K562 (cell line): Measurements from ENCODE around the gene ESRRB. TPM values are rescaled to one million over a fixed set of nuclear protein-coding genes. Genes with fewer than 3 reads are reported as not detected.

Experiments used
- EHMT2 ChIP-seq: fragments of 450-650 bp; IDR thresholded peaks from 2 replicates; pipeline ENCODE4 v1.6.1; 2018; ENCODE audit warnings: antibody characterized with exemption
- FOXK2 ChIP-seq, 2 experiments: fragments of 450-650 bp; IDR thresholded peaks in 1 of 2; conservative IDR thresholded peaks in 1 of 2; 2 replicates each; pipeline ENCODE4 v1.6.1; 2016; ENCODE audit warnings: low read depth in 2 of 2, mild to moderate bottlenecking in 1 of 2
- FOXP1 ChIP-seq: sonication (generic); formaldehyde crosslinking; IDR thresholded peaks from 2 replicates; pipeline ENCODE4 v1.8.0; 2022; ENCODE audit warnings: mild to moderate bottlenecking, missing genetic modification reagents
- HNRNPUL1 ChIP-seq: fragments of 200-400 bp; formaldehyde crosslinking; IDR thresholded peaks from 2 replicates; pipeline ENCODE4 v1.6.1; 2017; ENCODE audit warnings: low read length
- polyA plus RNA-seq, 8 experiments: library from polyadenylated mRNA; depleted of rRNA in 4 of 8; stranded (reverse) in 5 of 8; unstranded in 3 of 8; fragments of >200 nt; fragmentation: Nextera tagmentation in 2 of 8; fragmentation: Illumina TruSeq in 1 of 8; extraction: Ambion mirVana in 2 of 8; extraction: Trizol in 1 of 8; gene quantifications; 2 replicates each; pipeline versions ENCODE4 v1.2.1 to v1.2.3, GENCODE V29; 2011 to 2014; ENCODE audit warnings: inconsistent platforms in 1 of 8, missing spikeins in 1 of 8
- total RNA-seq, 7 experiments: library from RNA; depleted of rRNA in 6 of 7; stranded (reverse); fragments of >200 nt in 6 of 7; fragmentation: Illumina TruSeq in 2 of 7; extraction: Trizol in 2 of 7; gene quantifications; 2 replicates each; pipeline versions ENCODE4 v1.2.1 to v1.2.3, GENCODE V29; 2011 to 2021; ENCODE audit warnings: low replicate concordance in 1 of 7
- TF ChIP-seq, protein P1 (sequence below): fragments of 150-350 bp; conservative IDR thresholded peaks from 2 replicates; pipeline ENCODE4 v1.6.1; 2014; ENCODE audit warnings: low read length
- TF ChIP-seq, protein P2 (sequence below): fragments of 450-650 bp; IDR thresholded peaks from 2 replicates; pipeline ENCODE4 v1.6.1; 2016; ENCODE audit warnings: low read depth

The ESRRB gene
- total and polyA plus RNA-seq, 9 of the 15 experiments (the other 6 are each of a cell fraction or from before 2014, with no cell fraction given) = 3.2 to 24.7 (median 14.5) TPM

DNA sequence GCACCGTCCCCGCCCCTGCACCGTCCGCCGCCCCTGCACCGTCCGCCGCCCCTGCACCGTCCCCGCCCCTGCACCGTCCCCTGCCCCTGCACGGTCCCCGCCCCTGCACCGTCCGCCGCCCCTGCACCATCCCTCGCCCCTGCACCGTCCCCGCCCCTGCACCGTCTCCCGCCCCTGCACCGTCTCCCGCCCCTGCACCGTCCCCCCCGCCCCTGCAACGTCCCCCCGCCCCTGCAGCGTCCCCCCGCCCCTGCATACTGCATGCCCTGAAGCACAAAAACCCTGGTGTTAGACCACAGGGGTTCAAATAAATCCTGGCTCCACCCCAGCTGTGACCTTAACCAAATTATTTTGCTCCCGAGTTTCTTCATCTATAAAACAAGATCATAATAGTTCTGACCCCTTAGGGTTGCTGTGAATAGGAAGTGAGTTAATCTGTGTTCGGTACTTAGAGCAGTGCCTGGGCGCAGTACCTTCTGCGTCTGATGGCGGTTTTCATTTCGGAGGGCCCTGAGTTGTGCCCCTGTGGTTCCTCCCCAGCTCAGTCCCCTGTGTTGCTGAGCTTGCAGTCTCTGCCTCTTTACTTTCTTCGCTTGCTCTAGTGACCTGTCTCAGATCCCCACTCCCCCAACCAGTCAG, 38.1 kb downstream of the ESRRB start (continued):
- TF ChIP-seq, protein P1, sequence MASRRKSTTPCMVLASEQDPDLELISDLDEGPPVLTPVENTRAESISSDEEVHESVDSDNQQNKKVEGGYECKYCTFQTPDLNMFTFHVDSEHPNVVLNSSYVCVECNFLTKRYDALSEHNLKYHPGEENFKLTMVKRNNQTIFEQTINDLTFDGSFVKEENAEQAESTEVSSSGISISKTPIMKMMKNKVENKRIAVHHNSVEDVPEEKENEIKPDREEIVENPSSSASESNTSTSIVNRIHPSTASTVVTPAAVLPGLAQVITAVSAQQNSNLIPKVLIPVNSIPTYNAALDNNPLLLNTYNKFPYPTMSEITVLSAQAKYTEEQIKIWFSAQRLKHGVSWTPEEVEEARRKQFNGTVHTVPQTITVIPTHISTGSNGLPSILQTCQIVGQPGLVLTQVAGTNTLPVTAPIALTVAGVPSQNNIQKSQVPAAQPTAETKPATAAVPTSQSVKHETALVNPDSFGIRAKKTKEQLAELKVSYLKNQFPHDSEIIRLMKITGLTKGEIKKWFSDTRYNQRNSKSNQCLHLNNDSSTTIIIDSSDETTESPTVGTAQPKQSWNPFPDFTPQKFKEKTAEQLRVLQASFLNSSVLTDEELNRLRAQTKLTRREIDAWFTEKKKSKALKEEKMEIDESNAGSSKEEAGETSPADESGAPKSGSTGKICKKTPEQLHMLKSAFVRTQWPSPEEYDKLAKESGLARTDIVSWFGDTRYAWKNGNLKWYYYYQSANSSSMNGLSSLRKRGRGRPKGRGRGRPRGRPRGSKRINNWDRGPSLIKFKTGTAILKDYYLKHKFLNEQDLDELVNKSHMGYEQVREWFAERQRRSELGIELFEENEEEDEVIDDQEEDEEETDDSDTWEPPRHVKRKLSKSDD = no peak
- no peak for TF ChIP-seq EHMT2
- no peak for TF ChIP-seq FOXK2 (conservative IDR thresholded peaks at IDR 0.05 in 1 of 2, IDR thresholded peaks at IDR 0.05 in 1 of 2; ENCODE audit: low read depth in 2 of 2)
- no peak for TF ChIP-seq HNRNPUL1
- no peak for TF ChIP-seq FOXP1 (CRISPR knock-in tag)
- TF ChIP-seq, protein P2, sequence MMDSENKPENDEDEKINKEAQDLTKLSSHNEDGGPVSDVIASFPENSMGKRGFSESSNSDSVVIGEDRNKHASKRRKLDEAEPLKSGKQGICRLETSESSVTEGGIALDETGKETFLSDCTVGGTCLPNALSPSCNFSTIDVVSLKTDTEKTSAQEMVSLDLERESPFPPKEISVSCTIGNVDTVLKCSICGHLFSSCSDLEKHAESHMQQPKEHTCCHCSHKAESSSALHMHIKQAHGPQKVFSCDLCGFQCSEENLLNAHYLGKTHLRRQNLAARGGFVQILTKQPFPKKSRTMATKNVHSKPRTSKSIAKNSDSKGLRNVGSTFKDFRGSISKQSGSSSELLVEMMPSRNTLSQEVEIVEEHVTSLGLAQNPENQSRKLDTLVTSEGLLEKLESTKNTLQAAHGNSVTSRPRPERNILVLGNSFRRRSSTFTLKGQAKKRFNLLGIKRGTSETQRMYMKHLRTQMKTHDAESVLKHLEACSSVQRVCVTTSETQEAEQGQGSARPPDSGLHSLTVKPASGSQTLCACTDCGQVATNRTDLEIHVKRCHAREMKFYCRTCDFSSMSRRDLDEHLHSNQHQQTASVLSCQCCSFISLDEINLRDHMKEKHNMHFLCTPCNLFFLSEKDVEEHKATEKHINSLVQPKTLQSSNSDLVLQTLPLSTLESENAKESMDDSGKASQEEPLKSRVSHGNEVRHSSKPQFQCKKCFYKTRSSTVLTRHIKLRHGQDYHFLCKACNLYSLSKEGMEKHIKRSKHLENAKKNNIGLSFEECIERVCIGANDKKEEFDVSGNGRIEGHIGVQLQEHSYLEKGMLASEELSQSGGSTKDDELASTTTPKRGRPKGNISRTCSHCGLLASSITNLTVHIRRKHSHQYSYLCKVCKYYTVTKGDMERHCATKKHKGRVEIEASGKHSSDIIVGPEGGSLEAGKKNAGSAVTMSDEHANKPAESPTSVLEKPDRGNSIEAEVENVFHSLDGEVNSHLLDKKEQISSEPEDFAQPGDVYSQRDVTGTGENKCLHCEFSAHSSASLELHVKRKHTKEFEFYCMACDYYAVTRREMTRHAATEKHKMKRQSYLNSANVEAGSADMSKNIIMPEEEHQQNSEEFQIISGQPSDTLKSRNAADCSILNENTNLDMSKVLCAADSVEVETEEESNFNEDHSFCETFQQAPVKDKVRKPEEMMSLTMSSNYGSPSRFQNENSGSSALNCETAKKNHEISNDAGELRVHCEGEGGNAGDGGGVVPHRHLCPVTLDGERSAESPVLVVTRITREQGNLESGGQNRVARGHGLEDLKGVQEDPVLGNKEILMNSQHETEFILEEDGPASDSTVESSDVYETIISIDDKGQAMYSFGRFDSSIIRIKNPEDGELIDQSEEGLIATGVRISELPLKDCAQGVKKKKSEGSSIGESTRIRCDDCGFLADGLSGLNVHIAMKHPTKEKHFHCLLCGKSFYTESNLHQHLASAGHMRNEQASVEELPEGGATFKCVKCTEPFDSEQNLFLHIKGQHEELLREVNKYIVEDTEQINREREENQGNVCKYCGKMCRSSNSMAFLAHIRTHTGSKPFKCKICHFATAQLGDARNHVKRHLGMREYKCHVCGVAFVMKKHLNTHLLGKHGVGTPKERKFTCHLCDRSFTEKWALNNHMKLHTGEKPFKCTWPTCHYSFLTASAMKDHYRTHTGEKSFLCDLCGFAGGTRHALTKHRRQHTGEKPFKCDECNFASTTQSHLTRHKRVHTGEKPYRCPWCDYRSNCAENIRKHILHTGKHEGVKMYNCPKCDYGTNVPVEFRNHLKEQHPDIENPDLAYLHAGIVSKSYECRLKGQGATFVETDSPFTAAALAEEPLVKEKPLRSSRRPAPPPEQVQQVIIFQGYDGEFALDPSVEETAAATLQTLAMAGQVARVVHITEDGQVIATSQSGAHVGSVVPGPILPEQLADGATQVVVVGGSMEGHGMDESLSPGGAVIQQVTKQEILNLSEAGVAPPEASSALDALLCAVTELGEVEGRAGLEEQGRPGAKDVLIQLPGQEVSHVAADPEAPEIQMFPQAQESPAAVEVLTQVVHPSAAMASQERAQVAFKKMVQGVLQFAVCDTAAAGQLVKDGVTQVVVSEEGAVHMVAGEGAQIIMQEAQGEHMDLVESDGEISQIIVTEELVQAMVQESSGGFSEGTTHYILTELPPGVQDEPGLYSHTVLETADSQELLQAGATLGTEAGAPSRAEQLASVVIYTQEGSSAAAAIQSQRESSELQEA = no peak
